ENCODE results near the gene CHDH.

- TF ChIP-seq CTCF (IDR thresholded peaks at IDR 0.05) (no peak), EZH2 (IDR thresholded peaks at IDR 0.05; ENCODE audit: borderline replicate concordance, insufficient read depth, low read depth, low read length, poor library complexity, severe bottlenecking) (no peak)
These were observed 46.8 kb downstream of the CHDH start for GRCh38 chr3:53799338-53799865.

Data from B cell (primary cell).